Lung (tissue), 12 donors: ENCODE results near the gene GATA6. TPM values are rescaled to one million over a fixed set of nuclear protein-coding genes. Genes with fewer than 3 reads are reported as not detected.
A peak's percentile ranks its signal among the peaks of the same experiment; 100 is the strongest.

ENCODE experiments used
- ATAC-seq: fragments of 200-7000 bp; cut with Tn5 transposase; one replicate; pipeline ENCODE4 v1.9.1; 2020; ENCODE audit warnings: moderate number of reproducible peaks; ENCODE audit not compliant: insufficient read depth, low FRiP score
- DNase-seq, 3 donors: peaks; one replicate each; pipeline ENCODE4 v3.0.0-alpha.2; 2013 to 2017
- H3K27ac ChIP-seq, 2 donors: one replicate each; pipeline ENCODE4 v1.5.1; 2013; ENCODE audit warnings: mild to moderate bottlenecking in 2 of 2, moderate library complexity in 2 of 2, control low read depth in 1 of 2, inconsistent platforms in 1 of 2, low read depth in 1 of 2, low read length in 1 of 2
- H3K27me3 ChIP-seq, 3 donors: one replicate each; pipeline ENCODE4 v1.5.1; 2013; ENCODE audit warnings: low read length in 2 of 3; ENCODE audit not compliant: control insufficient read depth in 3 of 3, insufficient read depth in 3 of 3
- H3K36me3 ChIP-seq, 4 donors: one replicate each; pipeline ENCODE4 v1.5.1; 2013; ENCODE audit warnings: low read length in 4 of 4, mild to moderate bottlenecking in 1 of 4, moderate library complexity in 1 of 4; ENCODE audit not compliant: control insufficient read depth in 4 of 4, insufficient read depth in 4 of 4
- H3K4me1 ChIP-seq, 5 donors: one replicate each; pipeline ENCODE4 v1.5.1; 2013; ENCODE audit warnings: low read length in 5 of 5, mild to moderate bottlenecking in 2 of 5, moderate library complexity in 1 of 5; ENCODE audit not compliant: control insufficient read depth in 5 of 5, insufficient read depth in 5 of 5
- H3K4me3 ChIP-seq: one replicate; pipeline ENCODE4 v1.5.1; 2013; ENCODE audit warnings: mild to moderate bottlenecking, control low read depth, moderate library complexity
- H3K9ac ChIP-seq, 2 donors: one replicate each; pipeline ENCODE4 v1.5.1; 2013; ENCODE audit warnings: low read length in 2 of 2, control low read depth in 1 of 2; ENCODE audit not compliant: insufficient read depth in 1 of 2
- H3K9me3 ChIP-seq, 4 donors: one replicate each; pipeline ENCODE4 v1.5.1; 2013; ENCODE audit warnings: low read length in 3 of 4, mild to moderate bottlenecking in 1 of 4, moderate library complexity in 1 of 4; ENCODE audit not compliant: control insufficient read depth in 4 of 4, insufficient read depth in 3 of 4
- CTCF ChIP-seq: IDR thresholded peaks from 2 replicates; pipeline ENCODE4 v1.5.1; 2012; ENCODE audit warnings: mild to moderate bottlenecking; ENCODE audit errors: control extremely low read depth, extremely low read depth
- WGBS, 2 donors: extraction: QIAGEN DNeasy Blood & Tissue Kit; methylation state at CpG; one replicate each; pipeline ENCODE4 v1.1.7; 2013; 5-methylcytosine and 5-hydroxymethylcytosine counted together
- polyA plus RNA-seq, 2 donors: library from polyadenylated mRNA; stranded (reverse); fragments of 200-250 nt; gene quantifications; one replicate each; pipeline ENCODE4 v1.2.1, GENCODE V29; 2013
- total RNA-seq, 2 donors: library from RNA; depleted of rRNA in 1 of 2; stranded (reverse); fragments of >200 nt in 1 of 2; gene quantifications; one replicate each; pipeline ENCODE4 v1.2.1, GENCODE V29; 2014 to 2021
- donor health status: control.
- donor health status: control.
- donor health status: Bipolar disorder and iron deficiency.
- donor health status: healthy.
- donor health status: DM: yes; HTN: yes; CAD: no.

The GATA6 gene
- total and polyA plus RNA-seq, 4 donors, result 11.3 to 34.3 (median 21.8) TPM

- Histone ChIP-seq H3K27me3 (peaks cover 0 to 2% (median 0%) of the 10 kb centered on the region in 3 donors), H3K27ac (peak overlapping the region; percentile 31 to 89), H3K4me3 (no peak overlapping the region), H3K36me3 (peaks cover 0 to 20% (median 5%) of the 10 kb centered on the region in 4 donors), H3K4me1 (peaks cover 10 to 74% (median 50%) of the 10 kb centered on the region in 5 donors), H3K9ac (peak overlapping the region in 1 of 2 donors; percentile 37), H3K9me3 (no peaks in the 10 kb centered on the region)
- peak; percentile 82 to 95 (median 94) for DNase-seq
- ATAC-seq, result no peak
- 59 to 74% methylated on average over 4 of the region's 4 CpGs for WGBS, 2 donors
- TF ChIP-seq CTCF, result no peak
Measured at GRCh38 chr18:22191923-22192322, 22.5 kb downstream of the GATA6 start.

- Histone ChIP-seq H3K36me3 (peaks cover 0 to 29% (median 7%) of the 10 kb centered on the region in 4 donors), H3K27me3 (peaks cover 0 to 2% (median 0%) of the 10 kb centered on the region in 3 donors), H3K4me3 (no peak overlapping the region), H3K4me1 (peaks cover 16 to 76% (median 50%) of the 10 kb centered on the region in 5 donors), H3K27ac (peak overlapping the region; percentile 81 to 82), H3K9ac (peak overlapping the region in 1 of 2 donors; percentile 73), H3K9me3 (no peaks in the 10 kb centered on the region)
- DNase-seq (peak; percentile 55 to 81 (median 68)), ATAC-seq (no peak)
- 52 to 56% methylated on average over 9 of the region's 9 CpGs for WGBS, 2 donors
- no peak for TF ChIP-seq CTCF
Measured at GRCh38 chr18:22193466-22193865, 24.1 kb downstream of the GATA6 start.

- H3K9me3 ChIP-seq, result no peaks in the 10 kb centered on the region
- peak in 1 of 3 donors; percentile 67 for DNase-seq
- no peak overlapping the region for H3K4me3 ChIP-seq
- TF ChIP-seq CTCF, result no peak
- H3K27ac ChIP-seq, result peak overlapping the region; percentile 71 to 82
- 42 to 52% methylated on average over 7 of the region's 7 CpGs for WGBS, 2 donors
- peaks cover 0 to 36% (median 7%) of the 10 kb centered on the region in 4 donors for H3K36me3 ChIP-seq
- ATAC-seq, result no peak
- peaks cover 0 to 2% (median 0%) of the 10 kb centered on the region in 3 donors for H3K27me3 ChIP-seq
- H3K4me1 ChIP-seq, result peaks cover 16 to 75% (median 43%) of the 10 kb centered on the region in 5 donors
- no peak overlapping the region for H3K9ac ChIP-seq
Measured at GRCh38 chr18:22194151-22194598, 24.8 kb downstream of the GATA6 start.
